Subcutaneous adipose tissue (tissue), 4 donors: ENCODE data around the gene SNX9. TPM values are rescaled to one million over a fixed set of nuclear protein-coding genes. Genes with fewer than 3 reads are reported as not detected.

ENCODE experiments used
- total RNA-seq, 4 donors: library from RNA; depleted of rRNA; stranded (reverse); fragments of >200 nt; gene quantifications; one replicate each; pipeline ENCODE4 v1.1.0, GENCODE V29; 2016
- TF ChIP-seq, protein P1 (sequence below): fragments of 450-650 bp; IDR thresholded peaks from one replicate; pipeline ENCODE4 v1.5.1; 2016; ENCODE audit warnings: low read depth, mild to moderate bottlenecking, control low read depth, antibody characterized with exemption, moderate library complexity

The SNX9 gene
- total RNA-seq, 4 donors from 2014 or later, result 80.6 to 113 (median 94.1) TPM

GRCh38 chr6:157838718-157839430 lies 15.8 kb downstream of the SNX9 start:
- TF ChIP-seq, protein P1, sequence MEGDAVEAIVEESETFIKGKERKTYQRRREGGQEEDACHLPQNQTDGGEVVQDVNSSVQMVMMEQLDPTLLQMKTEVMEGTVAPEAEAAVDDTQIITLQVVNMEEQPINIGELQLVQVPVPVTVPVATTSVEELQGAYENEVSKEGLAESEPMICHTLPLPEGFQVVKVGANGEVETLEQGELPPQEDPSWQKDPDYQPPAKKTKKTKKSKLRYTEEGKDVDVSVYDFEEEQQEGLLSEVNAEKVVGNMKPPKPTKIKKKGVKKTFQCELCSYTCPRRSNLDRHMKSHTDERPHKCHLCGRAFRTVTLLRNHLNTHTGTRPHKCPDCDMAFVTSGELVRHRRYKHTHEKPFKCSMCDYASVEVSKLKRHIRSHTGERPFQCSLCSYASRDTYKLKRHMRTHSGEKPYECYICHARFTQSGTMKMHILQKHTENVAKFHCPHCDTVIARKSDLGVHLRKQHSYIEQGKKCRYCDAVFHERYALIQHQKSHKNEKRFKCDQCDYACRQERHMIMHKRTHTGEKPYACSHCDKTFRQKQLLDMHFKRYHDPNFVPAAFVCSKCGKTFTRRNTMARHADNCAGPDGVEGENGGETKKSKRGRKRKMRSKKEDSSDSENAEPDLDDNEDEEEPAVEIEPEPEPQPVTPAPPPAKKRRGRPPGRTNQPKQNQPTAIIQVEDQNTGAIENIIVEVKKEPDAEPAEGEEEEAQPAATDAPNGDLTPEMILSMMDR, result no peak

DNA sequence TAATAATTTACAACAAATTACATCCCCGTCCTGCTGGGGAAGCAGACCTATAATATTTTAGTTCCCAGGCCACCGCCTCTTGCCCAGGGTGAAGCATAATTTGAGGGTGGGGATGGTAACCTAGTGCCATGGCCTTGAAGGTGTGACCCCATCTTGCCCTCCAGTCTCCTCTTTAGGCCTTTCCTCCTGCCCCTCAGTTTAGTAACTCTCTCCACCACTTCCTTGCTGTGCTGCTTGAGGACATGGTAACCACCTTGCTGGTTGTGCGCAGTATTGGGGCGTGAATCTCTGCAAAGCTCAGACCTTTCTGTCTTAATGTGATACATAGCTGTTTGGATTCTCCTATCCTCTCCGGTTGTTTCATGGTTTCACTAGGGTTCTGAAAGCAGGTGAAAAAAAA lies 16.6 kb downstream of the SNX9 start:
- TF ChIP-seq, protein P1, result no peak

DNA sequence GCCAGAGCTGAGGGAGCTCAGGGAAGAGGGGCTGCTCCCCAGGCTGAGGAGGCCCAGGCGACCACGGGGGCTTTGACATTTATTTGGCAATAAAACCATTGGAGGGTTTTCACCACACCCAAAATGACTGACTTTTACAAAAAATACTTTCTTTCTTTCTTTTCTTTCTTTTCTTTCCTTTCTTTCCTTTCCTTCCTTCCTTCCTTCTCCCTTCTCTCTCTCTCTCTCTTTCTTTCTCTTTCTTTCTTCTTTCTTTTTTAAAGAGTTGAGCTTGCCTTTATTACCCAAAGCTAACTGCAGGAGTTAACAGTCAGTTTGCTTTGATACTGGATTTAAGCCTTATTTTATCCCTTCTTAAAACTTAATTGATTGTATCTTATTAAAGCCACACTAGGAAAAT lies 17.2 kb downstream of the SNX9 start:
- TF ChIP-seq, protein P1, result no peak

- TF ChIP-seq, protein P1, result no peak
Observed at GRCh38 chr6:157840776-157841175, 17.7 kb downstream of the SNX9 start.

- TF ChIP-seq, protein P1, result no peak
Observed at GRCh38 chr6:157841211-157841840, 18.3 kb downstream of the SNX9 start.

DNA sequence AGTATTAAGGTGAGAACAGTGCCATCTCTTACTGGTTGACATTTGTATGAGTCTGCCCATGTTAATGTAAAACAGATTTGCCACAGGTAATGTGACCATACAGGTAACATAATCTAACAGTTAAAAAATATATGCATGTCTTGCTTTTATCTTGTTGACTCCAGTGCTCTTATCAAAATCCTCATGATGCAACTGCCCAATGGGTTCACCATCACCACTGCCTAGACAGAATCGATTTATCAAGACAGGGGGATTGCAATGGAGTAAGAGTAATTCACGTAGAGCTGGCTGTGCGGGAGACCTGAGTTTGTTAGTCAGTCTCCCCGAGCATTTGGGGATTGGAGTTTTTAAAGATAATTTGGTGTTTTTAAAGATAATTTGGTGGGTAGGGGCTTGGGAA lies 19.2 kb downstream of the SNX9 start:
- TF ChIP-seq, protein P1, result no peak

GRCh38 chr6:157845493-157846259 lies 22.6 kb downstream of the SNX9 start:
- TF ChIP-seq, protein P1, result no peak
